ENCODE results near the gene HECTD4. TPM values are rescaled to one million over a fixed set of nuclear protein-coding genes. Genes with fewer than 3 reads are reported as not detected.

The HECTD4 gene
- total and polyA plus RNA-seq, 10 donors, result 5.4 to 70.8 (median 50.1) TPM

- WGBS, 5 donors, result 81 to 91% (median 87%) methylated on average over 3 of the region's 3 CpGs
- Histone ChIP-seq H3K4me3 (no peak overlapping the region), H3K36me3 (peaks cover 7 to 97% (median 46%) of the 10 kb centered on the region in 6 donors), H3K9me3 (no peaks in the 10 kb centered on the region), H3K27me3 (replicated peaks in 1 of 7) (no peaks in the 10 kb centered on the region), H3K4me1 (peaks cover 0 to 25% (median 0%) of the 10 kb centered on the region in 6 donors), H3K27ac (no peak overlapping the region)
- TF ChIP-seq, protein P1, sequence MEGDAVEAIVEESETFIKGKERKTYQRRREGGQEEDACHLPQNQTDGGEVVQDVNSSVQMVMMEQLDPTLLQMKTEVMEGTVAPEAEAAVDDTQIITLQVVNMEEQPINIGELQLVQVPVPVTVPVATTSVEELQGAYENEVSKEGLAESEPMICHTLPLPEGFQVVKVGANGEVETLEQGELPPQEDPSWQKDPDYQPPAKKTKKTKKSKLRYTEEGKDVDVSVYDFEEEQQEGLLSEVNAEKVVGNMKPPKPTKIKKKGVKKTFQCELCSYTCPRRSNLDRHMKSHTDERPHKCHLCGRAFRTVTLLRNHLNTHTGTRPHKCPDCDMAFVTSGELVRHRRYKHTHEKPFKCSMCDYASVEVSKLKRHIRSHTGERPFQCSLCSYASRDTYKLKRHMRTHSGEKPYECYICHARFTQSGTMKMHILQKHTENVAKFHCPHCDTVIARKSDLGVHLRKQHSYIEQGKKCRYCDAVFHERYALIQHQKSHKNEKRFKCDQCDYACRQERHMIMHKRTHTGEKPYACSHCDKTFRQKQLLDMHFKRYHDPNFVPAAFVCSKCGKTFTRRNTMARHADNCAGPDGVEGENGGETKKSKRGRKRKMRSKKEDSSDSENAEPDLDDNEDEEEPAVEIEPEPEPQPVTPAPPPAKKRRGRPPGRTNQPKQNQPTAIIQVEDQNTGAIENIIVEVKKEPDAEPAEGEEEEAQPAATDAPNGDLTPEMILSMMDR (IDR thresholded peaks at IDR 0.05 in 8 of 11, conservative IDR thresholded peaks at IDR 0.05 in 3 of 11), result no peak
- TF ChIP-seq POLR2A (IDR thresholded peaks at IDR 0.05), result no peak
- no peak for TF ChIP-seq POLR2AphosphoS5 (IDR thresholded peaks at IDR 0.05)
- intact Hi-C loops (cut with DNase I; ENCODE audit: low total_unique reads), result no loop called here
- no peak for DNase-seq
Observed at GRCh38 chr12:112218150-112218549, 164.1 kb downstream of the HECTD4 start.

- Histone ChIP-seq H3K4me3 (no peak overlapping the region), H3K36me3 (peaks cover 7 to 97% (median 43%) of the 10 kb centered on the region in 6 donors), H3K27me3 (replicated peaks in 1 of 7) (no peaks in the 10 kb centered on the region), H3K27ac (no peak overlapping the region), H3K4me1 (peaks cover 0 to 25% (median 0%) of the 10 kb centered on the region in 6 donors), H3K9me3 (no peaks in the 10 kb centered on the region)
- DNase-seq, result no peak
- intact Hi-C loops (cut with DNase I; ENCODE audit: low total_unique reads), result no loop called here
- TF ChIP-seq, protein P1 (IDR thresholded peaks at IDR 0.05 in 8 of 11, conservative IDR thresholded peaks at IDR 0.05 in 3 of 11), result no peak
- TF ChIP-seq POLR2AphosphoS5 (IDR thresholded peaks at IDR 0.05), result no peak
- no peak for TF ChIP-seq POLR2A (IDR thresholded peaks at IDR 0.05)
Observed at GRCh38 chr12:112217647-112218046, 164.6 kb downstream of the HECTD4 start.

DNA sequence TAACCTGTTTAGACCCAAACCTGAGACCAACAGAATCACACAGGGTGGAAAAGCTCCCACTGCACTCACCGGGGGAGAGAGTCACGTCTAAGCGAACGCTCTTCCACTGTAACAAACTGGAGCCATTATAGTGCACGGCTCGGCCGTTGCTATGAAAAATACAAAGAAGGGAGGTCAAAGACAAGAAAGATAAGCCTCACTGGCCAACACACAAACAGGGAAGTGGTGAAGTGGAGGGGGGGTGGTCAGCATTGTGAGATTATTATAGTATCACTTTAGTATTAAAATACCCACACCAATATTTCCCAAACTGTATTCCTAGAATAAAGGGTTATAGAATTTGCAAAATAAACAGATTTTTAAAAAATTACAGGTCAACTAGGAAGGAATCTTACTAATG lies 166.0 kb downstream of the HECTD4 start:
- Histone ChIP-seq H3K4me3 (no peak overlapping the region), H3K27me3 (replicated peaks in 1 of 7) (no peaks in the 10 kb centered on the region), H3K9me3 (no peaks in the 10 kb centered on the region), H3K27ac (peak overlapping the region in 2 of 8 donors; percentile 29 to 58), H3K4me1 (peaks cover 0 to 25% (median 0%) of the 10 kb centered on the region in 6 donors), H3K36me3 (peaks cover 7 to 97% (median 52%) of the 10 kb centered on the region in 6 donors)
- DNase-seq, result no peak
- WGBS, 5 donors, result 79 to 95% (median 85%) methylated on average over 7 of the region's 7 CpGs
- intact Hi-C loops (cut with DNase I; ENCODE audit: low total_unique reads), result no loop called here
- TF ChIP-seq, protein P1 (IDR thresholded peaks at IDR 0.05 in 8 of 11, conservative IDR thresholded peaks at IDR 0.05 in 3 of 11), result no peak
- TF ChIP-seq POLR2A (IDR thresholded peaks at IDR 0.05) (no peak), POLR2AphosphoS5 (IDR thresholded peaks at IDR 0.05) (no peak)

DNA sequence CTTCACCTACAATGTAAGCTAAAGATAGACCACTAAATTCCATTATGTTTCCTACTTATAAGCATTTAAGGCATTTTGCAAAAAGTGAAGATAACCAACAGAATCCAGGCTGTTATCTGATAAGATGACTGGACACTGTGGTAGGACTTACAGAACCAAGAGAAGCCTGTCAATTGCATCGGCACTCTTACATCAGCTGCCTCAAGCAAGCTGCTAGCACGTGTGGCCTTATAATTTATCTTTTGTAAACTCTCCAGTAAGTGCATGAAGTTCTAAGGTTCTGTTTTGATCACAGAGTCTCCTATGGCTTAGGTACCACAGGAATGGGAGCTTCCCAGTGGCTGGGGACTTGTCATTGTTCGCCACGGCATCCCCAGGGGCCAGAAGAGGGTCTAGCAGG lies 168.2 kb downstream of the HECTD4 start:
- no peak for DNase-seq
- Histone ChIP-seq H3K4me1 (peaks cover 0 to 25% (median 0%) of the 10 kb centered on the region in 6 donors), H3K27me3 (replicated peaks in 1 of 7) (no peaks in the 10 kb centered on the region), H3K36me3 (peaks cover 7 to 99% (median 70%) of the 10 kb centered on the region in 6 donors), H3K4me3 (no peak overlapping the region), H3K9me3 (no peaks in the 10 kb centered on the region), H3K27ac (no peak overlapping the region)
- TF ChIP-seq, protein P1 (IDR thresholded peaks at IDR 0.05 in 8 of 11, conservative IDR thresholded peaks at IDR 0.05 in 3 of 11), result no peak
- TF ChIP-seq POLR2A (IDR thresholded peaks at IDR 0.05) (no peak), POLR2AphosphoS5 (IDR thresholded peaks at IDR 0.05) (no peak)
- 87 to 93% (median 91%) methylated on average over 4 of the region's 4 CpGs for WGBS, 5 donors
- intact Hi-C loops (cut with DNase I; ENCODE audit: low total_unique reads), result no loop called here
